B cell (primary cell): Measurements from ENCODE around the gene KRT222. TPM values are rescaled to one million over a fixed set of nuclear protein-coding genes. Genes with fewer than 3 reads are reported as not detected.

Experiments used
- ATAC-seq: fragments of 200-7000 bp; cut with Tn5 transposase; one replicate; pipeline ENCODE4 v1.10.0; 2021; ENCODE audit warnings: low read depth, mild to moderate bottlenecking, moderate number of reproducible peaks, moderate library complexity
- CTCF ChIA-PET: fragments of 350-600 bp; sonication (Branson Sonifier 250); formaldehyde crosslinking; loops from one replicate; lab custom pipeline; 2021; ENCODE audit warnings: antibody characterized with exemption, inconsistent platforms; lab: Charles Lee
- POLR2A ChIA-PET: fragments of 350-600 bp; sonication (Branson Sonifier 250); formaldehyde crosslinking; loops from one replicate; lab custom pipeline; 2021; ENCODE audit warnings: antibody characterized with exemption; lab: Charles Lee
- DNase-seq: peaks from one replicate; pipeline ENCODE4 v3.0.0; 2013
- H2AFZ ChIP-seq: 2 replicates; pipeline ENCODE4 v1.6.1; 2012; ENCODE audit warnings: mild to moderate bottlenecking, low read depth, low read length; ENCODE audit not compliant: insufficient read depth, poor library complexity, severe bottlenecking
- H3K27ac ChIP-seq, 2 donors: 1 replicate in 1 of 2; 2 replicates in 1 of 2; pipeline ENCODE4 v1.5.1; 2012 to 2013; ENCODE audit warnings: low read length in 2 of 2, mild to moderate bottlenecking in 2 of 2, moderate library complexity in 1 of 2
- H3K27me3 ChIP-seq, 4 experiments: fragments of 200-600 bp in 1 of 4; sonication (generic) in 1 of 4; replicated peaks in 1 of 4; 1 replicate in 2 of 4; 2 replicates in 2 of 4; pipeline versions ENCODE4 v1.6.1 to v1.7.0; 2013 to 2016; ENCODE audit warnings: low read length in 3 of 4, mild to moderate bottlenecking in 2 of 4, mixed read lengths in 1 of 4, moderate library complexity in 1 of 4; ENCODE audit not compliant: insufficient read depth in 4 of 4, control insufficient read depth in 3 of 4; ENCODE audit errors: control extremely low read depth in 1 of 4
- H3K36me3 ChIP-seq, 2 experiments: replicated peaks in 1 of 2; 1 replicate in 1 of 2; 2 replicates in 1 of 2; pipeline versions ENCODE4 v1.6.1 to v1.7.1; 2013; ENCODE audit warnings: low read length in 1 of 2; ENCODE audit not compliant: insufficient read depth in 2 of 2, control insufficient read depth in 1 of 2; ENCODE audit errors: control extremely low read depth in 1 of 2, extremely low read depth in 1 of 2
- H3K4me1 ChIP-seq, 2 donors: fragments of 200-600 bp in 1 of 2; sonication (generic) in 1 of 2; 1 replicate in 1 of 2; 2 replicates in 1 of 2; pipeline versions ENCODE4 v1.5.1 to v1.6.1; 2013 to 2017; ENCODE audit warnings: low read length in 2 of 2; ENCODE audit not compliant: control insufficient read depth in 2 of 2, insufficient read depth in 2 of 2
- H3K4me2 ChIP-seq: replicated peaks from 2 replicates; pipeline ENCODE3; 2012; ENCODE audit warnings: mild to moderate bottlenecking, low read depth, low read length; ENCODE audit not compliant: poor library complexity, severe bottlenecking
- H3K4me3 ChIP-seq, 5 experiments: fragments of 200-600 bp in 1 of 5; sonication (generic) in 1 of 5; 1 replicate in 3 of 5; 2 replicates in 2 of 5; pipeline versions ENCODE4 v1.5.1 to v1.7.0; 2011 to 2016; ENCODE audit warnings: low read length in 4 of 5, mild to moderate bottlenecking in 4 of 5, low read depth in 2 of 5, control low read depth in 1 of 5, moderate library complexity in 1 of 5; ENCODE audit not compliant: insufficient read depth in 1 of 5; ENCODE audit errors: control extremely low read depth in 1 of 5, extremely low read depth in 1 of 5
- H3K79me2 ChIP-seq: fragments of 200-600 bp; sonication (generic); one replicate; pipeline ENCODE4 v1.6.0; 2016; ENCODE audit warnings: low read length; ENCODE audit not compliant: control insufficient read depth, insufficient read depth
- H3K9ac ChIP-seq: fragments of 200-600 bp; sonication (generic); 2 replicates; pipeline ENCODE4 v1.6.1; 2017; ENCODE audit warnings: mild to moderate bottlenecking, low read length, moderate library complexity
- H3K9me3 ChIP-seq, 3 donors: one replicate each; pipeline versions ENCODE4 v1.6.1 to v1.7.1; 2013; ENCODE audit warnings: low read length in 2 of 3; ENCODE audit not compliant: control insufficient read depth in 2 of 3, insufficient read depth in 1 of 3; ENCODE audit errors: control extremely low read depth in 1 of 3
- H4K20me1 ChIP-seq: 2 replicates; pipeline ENCODE4 v1.6.0; 2012; ENCODE audit warnings: mild to moderate bottlenecking, low read length; ENCODE audit not compliant: insufficient read depth, control insufficient read depth, poor library complexity, severe bottlenecking
- H3K27ac Mint-ChIP-seq: one replicate; pipeline ENCODE4 v1.8.0; 2021; ENCODE audit warnings: mixed read lengths
- H3K27me3 Mint-ChIP-seq: one replicate; pipeline ENCODE4 v1.8.0; 2021; ENCODE audit warnings: mixed read lengths
- H3K4me1 Mint-ChIP-seq: one replicate; pipeline ENCODE4 v1.8.0; 2021; ENCODE audit warnings: mixed read lengths
- H3K4me3 Mint-ChIP-seq: one replicate; pipeline ENCODE4 v1.8.0; 2021; ENCODE audit warnings: mixed read lengths
- H3K9me3 Mint-ChIP-seq: one replicate; pipeline ENCODE4 v1.8.0; 2022; ENCODE audit warnings: mixed read lengths; ENCODE audit not compliant: insufficient read depth
- EZH2 ChIP-seq: IDR thresholded peaks from 2 replicates; pipeline ENCODE4 v1.6.1; 2012; ENCODE audit warnings: borderline replicate concordance, low read depth, mild to moderate bottlenecking, moderate library complexity, low read length; ENCODE audit not compliant: insufficient read depth, poor library complexity, severe bottlenecking
- WGBS: methylation state at CpG from one replicate; pipeline ENCODE4 v1.1.5; 2013; ENCODE audit warnings: missing lambda C conversion rate; ENCODE audit not compliant: insufficient coverage; 5-methylcytosine and 5-hydroxymethylcytosine counted together
- intact Hi-C: fragments of 100-400 bp; cut with micrococcal nuclease; formaldehyde crosslinking; loops from one replicate; pipeline ENCODE4 v1.10.0; 2022
- polyA plus RNA-seq: library from polyadenylated mRNA; depleted of rRNA; stranded (reverse); fragments of >200 nt; gene quantifications from 2 replicates; pipeline ENCODE4 v1.2.3, GENCODE V29; 2012
- total RNA-seq, 2 donors: library from RNA; stranded (reverse); fragments of 120-200 nt in 1 of 2; gene quantifications; 1 replicate in 1 of 2; 2 replicates in 1 of 2; pipeline versions ENCODE4 v1.2.3 to v1.2.4, GENCODE V29; 2013 to 2022
- TF ChIP-seq, protein P1 (sequence below): fragments of 200-600 bp; IDR thresholded peaks from one replicate; pipeline ENCODE4 v1.8.0; 2022; ENCODE audit warnings: antibody characterized with exemption, mild to moderate bottlenecking

Gene KRT222
- total and polyA plus RNA-seq, 2 donors (not counting 1 experiment from before 2014, with no cell fraction given), result not detected

DNA sequence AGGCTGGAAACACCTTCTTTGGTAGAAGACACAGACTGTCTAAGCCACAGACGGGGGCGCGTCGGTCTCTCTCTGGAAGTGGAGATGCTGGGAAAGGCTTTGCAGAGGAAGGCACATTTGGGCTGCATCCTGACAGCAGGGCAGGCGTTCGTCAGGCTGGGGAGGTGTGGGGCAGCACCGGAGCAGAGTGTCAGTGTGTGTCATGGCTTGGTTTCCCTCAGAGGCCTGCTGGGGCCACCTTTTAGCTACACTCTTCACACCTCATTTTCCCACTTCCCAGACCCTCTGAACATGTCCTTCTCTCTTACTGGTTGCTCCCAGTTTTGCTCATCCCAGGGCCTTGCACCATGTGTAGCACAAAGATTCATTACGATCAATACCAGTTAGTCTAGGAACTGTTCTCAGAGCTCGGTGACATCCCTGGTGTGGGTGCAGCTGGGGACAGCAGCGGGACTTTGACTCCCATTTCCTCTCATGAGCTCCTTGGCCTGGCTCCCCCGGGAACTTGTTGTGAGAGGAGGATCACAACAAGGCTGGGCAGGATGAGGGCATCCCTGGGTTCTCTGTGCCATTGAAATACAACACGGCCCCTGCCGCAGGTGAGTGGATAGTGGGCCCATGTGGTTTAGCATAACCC, 50.4 kb downstream of the KRT222 start:
- peak overlapping the region; percentile 94 for H3K27ac Mint-ChIP-seq
- H3K27me3 Mint-ChIP-seq, result no peaks in the 10 kb centered on the region
- Histone ChIP-seq H3K79me2 (peaks cover 6% of the 10 kb centered on the region), H4K20me1 (no peaks in the 10 kb centered on the region), H3K4me1 (peaks cover 53 to 59% of the 10 kb centered on the region in 2 donors), H3K27me3 (no peaks in the 10 kb centered on the region), H3K27ac (peak overlapping the region; percentile 90 to 96), H2AFZ (no peak overlapping the region), H3K4me3 (peak overlapping the region in 4 of 5 experiments; percentile 12 to 31 (median 26)), H3K9ac (peak overlapping the region; percentile 12), H3K9me3 (no peaks in the 10 kb centered on the region), H3K36me3 (no peaks in the 10 kb centered on the region), H3K4me2 (peak overlapping the region; percentile 59)
- ChIA-PET CTCF (interaction anchor here (0.7 to 11.9 kb wide), 50 partner anchors 8 to 1051 kb away, joined by 3 to 634 read pairs (median 6); partner anchors contain the start of genes CCR7, IGFBP4, KRTAP16-1 and RARA), POLR2A (interaction anchor here (0.7 to 6.1 kb wide), 17 partner anchors 9 to 1964 kb away, joined by 3 to 132 read pairs (median 6); partner anchors contain the start of gene CCR7)
- 58% methylated on average over 12 of the region's 13 CpGs for WGBS
- TF ChIP-seq, protein P1, sequence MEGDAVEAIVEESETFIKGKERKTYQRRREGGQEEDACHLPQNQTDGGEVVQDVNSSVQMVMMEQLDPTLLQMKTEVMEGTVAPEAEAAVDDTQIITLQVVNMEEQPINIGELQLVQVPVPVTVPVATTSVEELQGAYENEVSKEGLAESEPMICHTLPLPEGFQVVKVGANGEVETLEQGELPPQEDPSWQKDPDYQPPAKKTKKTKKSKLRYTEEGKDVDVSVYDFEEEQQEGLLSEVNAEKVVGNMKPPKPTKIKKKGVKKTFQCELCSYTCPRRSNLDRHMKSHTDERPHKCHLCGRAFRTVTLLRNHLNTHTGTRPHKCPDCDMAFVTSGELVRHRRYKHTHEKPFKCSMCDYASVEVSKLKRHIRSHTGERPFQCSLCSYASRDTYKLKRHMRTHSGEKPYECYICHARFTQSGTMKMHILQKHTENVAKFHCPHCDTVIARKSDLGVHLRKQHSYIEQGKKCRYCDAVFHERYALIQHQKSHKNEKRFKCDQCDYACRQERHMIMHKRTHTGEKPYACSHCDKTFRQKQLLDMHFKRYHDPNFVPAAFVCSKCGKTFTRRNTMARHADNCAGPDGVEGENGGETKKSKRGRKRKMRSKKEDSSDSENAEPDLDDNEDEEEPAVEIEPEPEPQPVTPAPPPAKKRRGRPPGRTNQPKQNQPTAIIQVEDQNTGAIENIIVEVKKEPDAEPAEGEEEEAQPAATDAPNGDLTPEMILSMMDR, result no peak
- no peak for TF ChIP-seq EZH2
- no peaks in the 10 kb centered on the region for H3K9me3 Mint-ChIP-seq
- no peak for ATAC-seq
- H3K4me3 Mint-ChIP-seq, result peak overlapping the region; percentile 73
- DNase-seq, result no peak
- intact Hi-C loops, result loop anchor here (1.0 to 5.0 kb wide), 9 partner anchors 18 to 252 kb away; partner anchors contain the start of genes CCR7, GJD3 and TOP2A
- H3K4me1 Mint-ChIP-seq, result peaks cover 67% of the 10 kb centered on the region
